Prostate gland (tissue), 2 donors: Measurements from ENCODE around the gene LILRB2.
"Not testable (repeated sequence)": the region's sequence is repeated elsewhere in the genome, so short reads cannot be mapped to it uniquely, and the experiment has no call there.

Source experiments
- POLR2AphosphoS5 ChIP-seq: sonication (generic); formaldehyde crosslinking; IDR thresholded peaks from one replicate; pipeline ENCODE4 v1.6.1; 2017; ENCODE audit warnings: antibody characterized with exemption
- TF ChIP-seq, protein P1 (sequence below), 4 experiments: fragments of 200-600 bp in 2 of 4; fragments of 450-650 bp in 2 of 4; sonication (generic) in 2 of 4; IDR thresholded peaks; 1 replicate in 3 of 4; 2 replicates in 1 of 4; pipeline ENCODE4 v1.5.1; 2016 to 2019; ENCODE audit warnings: antibody characterized with exemption in 4 of 4, mild to moderate bottlenecking in 2 of 4, moderate library complexity in 2 of 4

DNA sequence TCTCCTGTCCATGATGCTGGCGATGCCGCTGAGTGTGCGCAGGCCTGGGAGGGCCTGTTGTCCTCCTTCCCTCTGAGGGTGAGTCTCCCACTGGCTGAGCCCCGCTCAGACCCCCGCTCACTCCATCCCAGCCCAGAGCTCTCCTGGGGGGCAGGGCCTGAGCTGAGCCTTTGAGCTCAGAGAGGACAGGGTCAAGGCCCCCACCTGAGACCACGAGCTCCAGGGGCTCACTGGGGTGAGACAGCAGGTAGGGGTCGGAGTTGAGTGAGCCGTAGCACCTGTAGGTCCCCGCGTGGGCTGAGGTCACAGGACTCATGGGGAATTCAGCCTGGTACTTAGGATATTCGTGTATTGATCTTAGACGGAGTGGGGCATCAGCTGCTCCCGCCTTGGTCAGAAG is 2.9 kb downstream of the LILRB2 start:
- TF ChIP-seq, protein P1, sequence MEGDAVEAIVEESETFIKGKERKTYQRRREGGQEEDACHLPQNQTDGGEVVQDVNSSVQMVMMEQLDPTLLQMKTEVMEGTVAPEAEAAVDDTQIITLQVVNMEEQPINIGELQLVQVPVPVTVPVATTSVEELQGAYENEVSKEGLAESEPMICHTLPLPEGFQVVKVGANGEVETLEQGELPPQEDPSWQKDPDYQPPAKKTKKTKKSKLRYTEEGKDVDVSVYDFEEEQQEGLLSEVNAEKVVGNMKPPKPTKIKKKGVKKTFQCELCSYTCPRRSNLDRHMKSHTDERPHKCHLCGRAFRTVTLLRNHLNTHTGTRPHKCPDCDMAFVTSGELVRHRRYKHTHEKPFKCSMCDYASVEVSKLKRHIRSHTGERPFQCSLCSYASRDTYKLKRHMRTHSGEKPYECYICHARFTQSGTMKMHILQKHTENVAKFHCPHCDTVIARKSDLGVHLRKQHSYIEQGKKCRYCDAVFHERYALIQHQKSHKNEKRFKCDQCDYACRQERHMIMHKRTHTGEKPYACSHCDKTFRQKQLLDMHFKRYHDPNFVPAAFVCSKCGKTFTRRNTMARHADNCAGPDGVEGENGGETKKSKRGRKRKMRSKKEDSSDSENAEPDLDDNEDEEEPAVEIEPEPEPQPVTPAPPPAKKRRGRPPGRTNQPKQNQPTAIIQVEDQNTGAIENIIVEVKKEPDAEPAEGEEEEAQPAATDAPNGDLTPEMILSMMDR (IDR thresholded peaks at IDR 0.05): not testable (repeated sequence)
- not testable (repeated sequence) for TF ChIP-seq POLR2AphosphoS5
